ENCODE measurements around the gene DNAJC4. TPM values are rescaled to one million over a fixed set of nuclear protein-coding genes. Genes with fewer than 3 reads are reported as not detected.

DNAJC4 gene
- total RNA-seq, 1 experiment from 2014 or later, result 24.2 TPM

- Histone ChIP-seq H3K9me3 (ENCODE audit: control insufficient read depth, low read depth, low read length) (no peaks in the 10 kb centered on the region), H3K14ac (ENCODE audit: insufficient read depth, low read length) (no peak overlapping the region), H2BK12ac (ENCODE audit: insufficient read length, low read depth, low read length) (no peak overlapping the region), H3K56ac (ENCODE audit: insufficient read length, low read depth, low read length) (no peak overlapping the region), H3K79me1 (ENCODE audit: insufficient read depth, low read depth, low read length, poor library complexity, severe bottlenecking) (peaks cover 3% of the 10 kb centered on the region), H3K9ac (ENCODE audit: extremely low read depth, insufficient read length, low read length) (no peak overlapping the region), H3K23me2 (ENCODE audit: insufficient read length, low read depth, low read length, poor library complexity, severe bottlenecking) (peaks cover 26% of the 10 kb centered on the region), H3T11ph (ENCODE audit: low read length) (no peak overlapping the region), H4K91ac (ENCODE audit: insufficient read length, low read depth, low read length) (no peak overlapping the region), H4K20me1 (ENCODE audit: control insufficient read depth, insufficient read depth, insufficient read length) (no peaks in the 10 kb centered on the region), H4K5ac (ENCODE audit: insufficient read length, low read depth, low read length) (no peak overlapping the region), H3K4me1 (ENCODE audit: insufficient read depth, low read length) (peaks cover 9% of the 10 kb centered on the region; the same call in 1 of the 2 replicates), H2BK15ac (ENCODE audit: low read depth, low read length) (no peak overlapping the region), H3K4me2 (ENCODE audit: insufficient read depth, insufficient read length, low read length) (peak overlapping the region; percentile 9), H3K79me2 (ENCODE audit: insufficient read depth, low read length) (peaks cover 7% of the 10 kb centered on the region; the same call in 1 of the 2 replicates), H3K4ac (ENCODE audit: low read depth, low read length) (no peak overlapping the region), H2BK120ac (ENCODE audit: low read depth, low read length, poor library complexity, severe bottlenecking) (no peak overlapping the region), H2BK20ac (ENCODE audit: low read depth, low read length, poor library complexity, severe bottlenecking) (no peak overlapping the region), H3K18ac (ENCODE audit: insufficient read length, low read depth, low read length) (no peak overlapping the region), H4K8ac (replicated peaks; ENCODE audit: insufficient read length, low read depth, low read length) (no peak overlapping the region), H3K23ac (ENCODE audit: insufficient read length, low read depth, low read length) (no peak overlapping the region), H2BK5ac (ENCODE audit: insufficient read length, low read length) (no peak overlapping the region), H3K27me3 (ENCODE audit: insufficient read depth, low read length) (no peaks in the 10 kb centered on the region), H3K27ac (ENCODE audit: insufficient read length, low read depth, low read length) (peak overlapping the region; percentile 40), H2AK5ac (ENCODE audit: insufficient read length, low read length) (no peak overlapping the region), H2AFZ (ENCODE audit: low read length) (no peak overlapping the region)
- no peaks in the 10 kb centered on the region for H3K27me3 Mint-ChIP-seq (ENCODE audit: low read depth)
- H3K9me3 Mint-ChIP-seq, result no peaks in the 10 kb centered on the region; a peak in 1 of 5 replicates
- peak overlapping the region; percentile 95 to 97 (median 97) for H3K27ac Mint-ChIP-seq
- peaks cover 6 to 16% (median 7%) of the 10 kb centered on the region in 3 experiments; a peak in 6 of 7 replicates for H3K36me3 Mint-ChIP-seq (ENCODE audit: insufficient read depth in 1 of 3, low read depth in 3 of 3)
- no peak for DNase-seq
- TF ChIP-seq CTCF (conservative IDR thresholded peaks at IDR 0.05), result no peak
- no CpG with 5 or more reads among the region's 4 CpGs for WGBS (ENCODE audit: extremely low coverage, insufficient read length, low lambda C conversion rate)
- H3K4me1 Mint-ChIP-seq, result peaks cover 34 to 47% of the 10 kb centered on the region in 2 experiments
- H3K4me3 Mint-ChIP-seq, result peak overlapping the region; percentile 30 to 93
Measured at GRCh38 chr11:64249038-64249437, 18.7 kb downstream of the DNAJC4 start.

Data from H9 (cell line).